HG03469 (cell line): ENCODE measurements around the gene ABHD16B.

Source experiments
- ATAC-seq: cut with Tn5 transposase; IDR thresholded peaks from one replicate; pipeline ENCODE4 v1.9.1; 2021; ENCODE audit warnings: mild to moderate bottlenecking, moderate library complexity, moderate number of reproducible peaks; ENCODE audit not compliant: unreplicated experiment

The ABHD16B gene

GRCh38 chr20:63861365-63861934, at the start of gene ABHD16B:
Gene ABHD16B, plus strand, starts transcription at chr20:63861498. Its CDS starts 43 bp downstream, at chr20:63861541.
- no peak for ATAC-seq

GRCh38 chr20:63814891-63815614, 46.2 kb upstream of the ABHD16B start:
- ATAC-seq = no peak

DNA sequence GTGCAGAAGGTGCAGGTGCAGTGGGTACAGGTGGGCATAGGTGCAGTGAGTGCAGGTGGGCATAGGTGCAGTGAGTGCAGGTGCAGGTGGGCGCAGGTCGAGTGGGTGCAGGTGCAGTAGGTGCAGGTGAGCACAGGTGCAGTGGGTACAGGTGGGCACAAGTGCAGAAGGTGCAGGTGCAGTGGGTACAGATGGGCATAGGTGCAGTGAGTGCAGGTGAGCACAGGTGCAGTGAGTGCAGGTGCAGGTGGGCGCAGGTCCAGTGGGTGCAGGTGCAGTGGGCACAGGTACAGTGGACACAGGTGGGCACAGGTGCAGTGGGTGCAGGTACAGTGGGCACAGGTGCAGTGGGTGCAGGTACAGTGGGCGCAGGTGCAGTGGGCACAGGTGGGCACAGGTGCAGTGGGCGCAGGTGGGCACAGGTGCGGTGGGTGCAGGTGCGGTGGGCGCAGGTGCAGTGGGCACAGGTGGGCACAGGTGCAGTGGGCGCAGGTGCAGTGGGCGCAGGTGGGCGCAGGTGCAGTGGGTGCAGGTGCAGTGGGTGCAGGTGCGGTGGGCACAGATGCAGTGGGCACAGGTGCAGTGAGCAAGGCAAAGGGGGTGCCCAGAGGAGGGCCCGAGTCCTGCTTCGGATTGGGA, 45.6 kb upstream of the ABHD16B start:
- ATAC-seq = no peak

GRCh38 chr20:63819224-63819921, 41.9 kb upstream of the ABHD16B start:
- no peak for ATAC-seq

DNA sequence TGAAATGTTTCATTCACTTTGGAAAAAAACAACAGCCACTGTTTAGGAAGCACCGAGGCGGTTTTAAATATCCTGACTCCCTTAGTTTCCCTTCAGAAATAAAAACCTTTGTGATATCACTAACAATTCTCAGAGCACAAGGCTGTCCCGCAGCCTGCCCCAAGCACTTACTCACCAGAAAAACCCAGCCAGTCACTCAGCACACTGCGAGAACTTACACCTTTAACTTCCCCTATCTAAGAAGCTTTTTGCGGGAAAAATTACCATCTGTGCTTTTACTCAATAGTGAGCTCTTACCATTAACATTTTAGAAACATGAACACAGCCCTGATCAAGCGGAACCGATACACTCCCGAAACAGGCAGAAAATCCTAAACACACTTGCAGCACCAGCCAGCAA, 39.5 kb upstream of the ABHD16B start:
- ATAC-seq = no peak

- no peak for ATAC-seq
Measured at GRCh38 chr20:63822276-63822696, 39.0 kb upstream of the ABHD16B start.

DNA sequence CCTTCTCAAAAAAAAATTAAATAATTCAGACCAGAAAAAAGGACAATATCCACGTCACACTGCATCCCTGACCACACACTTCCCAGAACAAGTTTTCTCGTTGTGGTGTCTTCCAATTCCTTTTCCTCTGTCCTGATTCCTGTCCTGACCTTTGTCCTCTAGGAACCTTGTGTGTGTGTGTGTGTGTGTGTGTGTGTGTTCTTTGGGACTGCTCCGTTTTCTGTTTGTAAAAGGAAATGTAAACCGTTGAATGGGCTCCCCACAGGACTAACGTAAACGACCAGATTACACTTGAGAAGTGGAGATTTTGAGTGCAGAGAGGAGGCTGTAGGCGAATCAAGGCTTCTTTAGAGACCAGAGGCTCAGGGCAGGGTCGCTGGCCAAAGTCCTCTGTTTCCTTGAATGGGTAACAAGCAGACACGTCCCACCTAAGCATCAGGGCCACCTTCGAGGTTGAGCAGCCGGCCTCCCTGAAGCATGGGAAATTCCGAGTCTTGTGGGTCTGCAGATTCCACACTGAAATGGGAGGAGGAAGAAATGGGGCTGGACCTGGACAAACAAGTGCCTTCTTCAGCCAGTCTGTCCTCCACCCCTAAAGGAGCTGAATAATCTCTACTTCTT, 37.5 kb upstream of the ABHD16B start:
- no peak for ATAC-seq

DNA sequence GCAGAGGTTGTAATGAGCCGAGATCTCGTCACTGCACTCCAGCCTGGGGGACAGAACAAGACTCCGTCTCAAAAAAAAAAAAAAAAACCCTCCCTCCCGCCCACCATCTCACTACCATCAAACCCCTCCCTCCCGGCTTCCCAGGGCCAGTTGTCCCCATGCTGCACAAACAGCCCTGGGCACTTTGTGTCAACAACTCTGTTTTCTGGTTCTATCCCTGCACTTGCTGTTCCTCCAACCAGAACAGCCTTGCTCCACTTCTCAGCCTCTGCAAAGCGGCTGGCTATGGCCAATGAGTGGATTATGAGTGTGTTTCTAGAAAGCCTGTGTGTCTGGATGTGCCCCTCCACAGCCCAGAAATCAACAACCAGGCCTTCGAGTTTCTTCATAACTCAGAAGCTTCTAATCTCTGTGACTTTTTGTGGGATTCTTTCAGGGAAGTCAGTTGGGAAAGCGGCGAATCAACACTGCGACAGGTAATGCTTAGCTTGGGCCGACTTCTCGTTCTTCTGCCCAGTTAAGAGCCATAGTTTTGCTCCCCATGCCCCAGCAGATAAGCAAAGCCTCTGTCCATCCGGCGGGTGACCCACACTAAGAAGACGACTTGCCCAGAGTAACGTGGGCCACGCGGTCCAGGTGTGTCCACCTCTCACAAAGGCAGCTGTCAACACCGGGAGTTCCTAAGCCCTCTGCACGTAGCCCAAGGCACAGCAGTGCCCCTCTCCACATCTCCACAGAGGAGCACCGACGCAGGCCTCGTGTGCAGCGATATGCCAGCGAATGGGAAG, 35.8 kb upstream of the ABHD16B start:
- ATAC-seq = no peak

DNA sequence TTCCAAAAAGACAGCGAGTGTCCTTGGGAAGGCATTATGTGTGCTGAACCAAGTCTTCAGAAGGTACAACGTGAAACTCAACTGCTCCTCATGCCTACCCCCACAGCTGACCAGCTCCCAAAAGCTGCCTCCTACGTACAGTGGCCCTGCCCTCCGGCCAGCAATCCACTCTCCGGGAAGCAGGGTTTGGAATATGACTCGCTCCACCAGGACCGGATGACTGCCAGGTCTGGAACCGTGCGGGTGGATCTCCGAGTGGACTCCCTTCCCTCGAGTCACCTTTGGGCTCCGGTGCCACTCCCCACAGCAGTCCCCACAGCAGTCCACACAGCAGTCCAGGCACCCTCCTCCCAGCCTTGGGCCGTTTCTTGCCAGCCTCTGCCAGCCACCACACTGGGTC, 34.5 kb upstream of the ABHD16B start:
- ATAC-seq = no peak

GRCh38 chr20:63828124-63828523, 33.2 kb upstream of the ABHD16B start:
- no peak for ATAC-seq

- no peak for ATAC-seq
Measured at GRCh38 chr20:63828545-63828944, 32.8 kb upstream of the ABHD16B start.

DNA sequence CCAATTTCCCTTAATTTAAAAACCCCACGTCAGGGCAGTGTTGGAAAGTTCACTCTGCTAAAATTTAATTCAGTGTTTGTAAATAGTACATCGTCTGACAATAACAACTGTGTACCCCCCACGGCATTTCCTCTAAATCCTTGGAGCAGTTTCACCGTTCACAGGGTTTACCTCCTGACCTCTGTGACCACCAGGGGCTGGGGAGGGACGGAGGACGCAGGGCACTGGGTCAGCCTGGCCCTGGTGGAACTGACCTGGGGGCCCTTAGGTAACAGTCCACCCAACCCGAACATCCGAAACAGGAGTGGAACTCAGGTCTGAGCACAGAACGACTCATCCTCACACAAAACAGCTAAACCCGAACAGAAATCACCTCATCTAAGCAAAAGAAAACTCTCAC, 32.3 kb upstream of the ABHD16B start:
- no peak for ATAC-seq

- ATAC-seq = no peak
Measured at GRCh38 chr20:63829603-63829944, 31.7 kb upstream of the ABHD16B start.

GRCh38 chr20:63829945-63830835, 31.1 kb upstream of the ABHD16B start:
- ATAC-seq = no peak

DNA sequence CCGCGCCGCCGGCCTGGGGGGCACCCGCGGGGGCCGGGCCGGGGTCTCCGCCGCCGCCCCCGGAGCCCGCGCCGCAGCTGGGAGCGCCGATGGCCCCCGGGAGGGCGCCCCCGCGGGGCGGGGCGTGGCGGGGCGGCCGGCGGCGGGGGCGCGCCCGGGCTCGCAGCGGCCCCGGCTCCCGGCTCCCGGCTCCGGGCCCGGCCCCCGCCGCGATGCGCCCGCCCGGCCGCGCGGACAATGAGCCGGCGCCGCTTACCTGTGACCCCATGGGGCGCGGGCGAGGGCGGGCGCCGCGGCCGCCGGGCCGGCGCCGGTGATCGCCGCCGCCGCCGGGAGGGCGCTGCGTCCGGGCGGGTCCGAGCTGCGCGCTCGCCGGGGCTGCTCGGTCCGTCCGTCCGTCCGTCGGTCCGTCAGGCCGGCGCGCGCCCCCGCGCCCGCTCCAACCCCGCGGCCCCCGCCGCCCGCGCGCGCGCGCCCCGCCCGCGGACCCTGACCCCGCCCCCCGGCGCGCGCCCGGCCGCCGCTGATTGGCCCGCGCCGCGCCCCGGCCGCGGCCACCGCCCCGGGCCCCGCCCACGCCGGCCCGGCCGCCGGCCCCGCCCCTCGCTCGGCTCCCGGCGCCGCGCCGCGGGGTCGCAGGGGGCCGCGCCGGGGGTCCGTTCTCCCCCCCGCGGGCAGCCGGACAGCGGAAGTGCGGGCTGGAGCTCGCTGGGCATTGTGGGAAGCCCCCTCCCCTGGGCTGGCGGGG, 30.3 kb upstream of the ABHD16B start, which contains the start of gene ZBTB46:
Gene ZBTB46 (minus strand): TSS at position 424 of the 748 bp plus-strand sequence. CDS start 40,507 bp downstream, outside the sequence.
- no peak for ATAC-seq

DNA sequence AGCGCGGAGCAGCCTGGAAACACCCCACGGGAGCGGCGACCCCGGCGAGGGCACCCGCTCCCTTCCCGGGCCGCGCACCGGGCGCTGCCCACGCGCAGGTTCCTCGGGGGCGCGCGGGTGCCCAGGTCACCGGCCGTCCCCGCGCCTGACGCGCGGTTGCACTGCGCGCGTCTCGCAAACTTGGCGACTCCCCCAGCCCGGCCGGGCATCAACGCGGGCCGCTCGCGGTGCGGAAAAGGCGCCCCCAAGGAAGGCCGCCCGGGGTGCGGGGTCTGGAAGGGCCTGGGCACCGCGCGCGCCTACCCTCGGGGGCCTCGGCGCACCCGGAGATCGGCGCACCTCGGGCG, 29.7 kb upstream of the ABHD16B start:
- ATAC-seq = no peak

DNA sequence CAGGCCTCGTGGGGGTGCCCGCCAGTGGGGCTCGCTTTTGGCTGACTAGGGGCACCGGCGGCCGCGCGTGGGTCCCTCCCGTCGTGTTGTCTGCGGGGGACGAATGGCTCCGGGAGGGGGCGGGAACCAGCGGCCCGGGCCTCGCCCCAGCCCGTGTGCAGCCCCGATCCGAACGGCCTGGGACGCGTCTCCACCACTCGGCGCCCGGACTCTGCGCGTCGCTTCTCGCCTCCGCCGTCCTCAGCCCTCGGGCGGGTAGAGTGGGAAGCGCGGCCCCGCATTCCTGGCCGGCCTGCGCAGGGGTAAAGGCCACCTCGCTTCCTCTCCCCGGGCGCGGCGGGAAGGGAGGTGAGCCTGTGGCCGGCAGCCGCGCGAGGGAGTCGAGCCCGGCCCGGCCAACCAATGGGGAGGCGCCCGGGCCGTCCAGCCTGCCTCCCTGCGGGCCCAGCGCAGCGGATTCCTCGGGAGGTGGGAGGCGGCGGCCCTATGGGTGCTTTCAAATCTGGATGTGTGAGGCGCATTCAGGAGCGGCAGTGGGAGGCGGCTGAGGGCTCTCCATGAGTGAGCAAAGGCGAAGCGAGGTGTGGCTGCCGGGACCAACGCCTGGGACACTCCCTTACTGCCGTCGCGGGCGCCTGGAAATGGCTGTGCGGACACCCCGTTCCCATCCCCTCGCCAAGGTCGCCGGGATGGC, 29.2 kb upstream of the ABHD16B start:
- ATAC-seq = no peak
